Neural cell (in vitro differentiated cells): ENCODE results near the gene PAPLN. TPM values are rescaled to one million over a fixed set of nuclear protein-coding genes. Genes with fewer than 3 reads are reported as not detected.

Experiments
- H2AFZ ChIP-seq: fragments of 200-600, 300-800 bp; sonication (generic), shearing (Covaris generic); 2 replicates; pipeline ENCODE4 v1.6.0; 2014; ENCODE audit warnings: low read depth, mild to moderate bottlenecking, antibody characterized with exemption, low read length, moderate library complexity
- H3F3A ChIP-seq: fragments of 200-600 bp; shearing (Covaris generic); 2 replicates; pipeline ENCODE4 v1.6.1; 2016; ENCODE audit warnings: mild to moderate bottlenecking, moderate library complexity, mixed read lengths, antibody characterized with exemption, low read length; ENCODE audit not compliant: insufficient read depth, poor library complexity, severe bottlenecking
- H3K27ac ChIP-seq: fragments of 200-600, 300-800 bp; sonication (generic), shearing (Covaris generic); 2 replicates; pipeline ENCODE4 v1.5.1; 2014; ENCODE audit warnings: mild to moderate bottlenecking, low read length, moderate library complexity
- H3K27me3 ChIP-seq: fragments of 300-800, 200-600 bp; sonication (generic), shearing (Covaris generic); 2 replicates; pipeline ENCODE4 v1.6.0; 2014; ENCODE audit warnings: mild to moderate bottlenecking, low read depth, low read length, moderate library complexity; ENCODE audit not compliant: insufficient read depth
- H3K36me3 ChIP-seq: fragments of 300-800, 200-600 bp; sonication (generic), shearing (Covaris generic); 2 replicates; pipeline ENCODE4 v1.5.1; 2014; ENCODE audit warnings: mild to moderate bottlenecking, antibody characterized with exemption, low read length, moderate library complexity; ENCODE audit not compliant: insufficient read depth
- H3K4me2 ChIP-seq: fragments of 300-800, 200-600 bp; sonication (generic), shearing (Covaris generic); 2 replicates; pipeline ENCODE4 v1.6.0; 2014; ENCODE audit warnings: mild to moderate bottlenecking, low read length
- H3K4me3 ChIP-seq: fragments of 300-800, 200-600 bp; sonication (generic), shearing (Covaris generic); 2 replicates; pipeline ENCODE4 v1.5.1; 2014; ENCODE audit warnings: mild to moderate bottlenecking, low read length, moderate library complexity
- H3K79me2 ChIP-seq: fragments of 200-600 bp; shearing (Covaris generic); replicated peaks from 2 replicates; pipeline ENCODE4 v1.6.0; 2014; ENCODE audit warnings: mild to moderate bottlenecking, low read length, moderate library complexity; ENCODE audit not compliant: insufficient read depth
- H3K9ac ChIP-seq: fragments of 300-800, 200-600 bp; sonication (generic), shearing (Covaris generic); 2 replicates; pipeline ENCODE4 v1.6.1; 2016; ENCODE audit warnings: mild to moderate bottlenecking, low read length, mixed read lengths
- H3K9me2 ChIP-seq: fragments of 200-600 bp; shearing (Covaris generic); 2 replicates; pipeline ENCODE4 v1.6.1; 2016; ENCODE audit warnings: mild to moderate bottlenecking, low read length, mixed read lengths; ENCODE audit not compliant: insufficient read depth
- H3K9me3 ChIP-seq: fragments of 200-600, 300-800 bp; sonication (generic), shearing (Covaris generic); 2 replicates; pipeline ENCODE4 v1.6.1; 2016; ENCODE audit warnings: mild to moderate bottlenecking, mixed run types, low read length, moderate library complexity, mixed read lengths
- H4K20me1 ChIP-seq: fragments of 200-600 bp; shearing (Covaris generic); 2 replicates; pipeline ENCODE4 v1.6.1; 2016; ENCODE audit warnings: mild to moderate bottlenecking, mixed run types; ENCODE audit not compliant: insufficient read depth
- EP300 ChIP-seq: fragments of 450-650 bp; conservative IDR thresholded peaks from 2 replicates; pipeline ENCODE4 v1.6.1; 2014; ENCODE audit warnings: antibody characterized with exemption, mild to moderate bottlenecking, moderate library complexity; ENCODE audit not compliant: poor library complexity, severe bottlenecking
- EZH2 ChIP-seq: fragments of 200-600, 300-800 bp; shearing (Covaris generic), sonication (generic); IDR thresholded peaks from 2 replicates; pipeline ENCODE4 v1.6.1; 2014; ENCODE audit warnings: antibody characterized with exemption, low read length, borderline replicate concordance, mild to moderate bottlenecking; ENCODE audit not compliant: insufficient read depth, poor library complexity, severe bottlenecking
- MXI1 ChIP-seq: fragments of 450-650 bp; conservative IDR thresholded peaks from 2 replicates; pipeline ENCODE4 v1.6.1; 2014; ENCODE audit warnings: antibody characterized with exemption, mild to moderate bottlenecking; ENCODE audit not compliant: poor library complexity, severe bottlenecking
- POLR2AphosphoS5 ChIP-seq: IDR thresholded peaks from 2 replicates; pipeline ENCODE4 v1.6.1; 2012
- RAD21 ChIP-seq: fragments of 450-650 bp; conservative IDR thresholded peaks from 2 replicates; pipeline ENCODE4 v1.6.1; 2014; ENCODE audit warnings: antibody characterized with exemption, mild to moderate bottlenecking, moderate library complexity
- SMC3 ChIP-seq: fragments of 450-650 bp; conservative IDR thresholded peaks from 2 replicates; pipeline ENCODE4 v1.6.1; 2014; ENCODE audit warnings: antibody characterized with exemption, mild to moderate bottlenecking, moderate library complexity; ENCODE audit not compliant: poor library complexity
- TAF1 ChIP-seq: IDR thresholded peaks from 2 replicates; pipeline ENCODE4 v1.6.1; 2012; ENCODE audit warnings: low read depth
- polyA plus RNA-seq: library from polyadenylated mRNA; depleted of rRNA; stranded (reverse); fragments of >200 nt; gene quantifications from 2 replicates; pipeline ENCODE4 v1.2.3, GENCODE V29; 2014
- TF ChIP-seq, protein P1 (sequence below): IDR thresholded peaks from 2 replicates; pipeline ENCODE4 v1.6.1; 2012; ENCODE audit warnings: borderline replicate concordance
- TF ChIP-seq, protein P2 (sequence below): fragments of 450-650 bp; IDR thresholded peaks from 2 replicates; pipeline ENCODE4 v1.5.1; 2014; ENCODE audit warnings: antibody characterized with exemption, mild to moderate bottlenecking, moderate library complexity; ENCODE audit not compliant: poor library complexity, severe bottlenecking

PAPLN gene
- polyA plus RNA-seq, 1 donor from 2014 or later, result 0.14 TPM

DNA sequence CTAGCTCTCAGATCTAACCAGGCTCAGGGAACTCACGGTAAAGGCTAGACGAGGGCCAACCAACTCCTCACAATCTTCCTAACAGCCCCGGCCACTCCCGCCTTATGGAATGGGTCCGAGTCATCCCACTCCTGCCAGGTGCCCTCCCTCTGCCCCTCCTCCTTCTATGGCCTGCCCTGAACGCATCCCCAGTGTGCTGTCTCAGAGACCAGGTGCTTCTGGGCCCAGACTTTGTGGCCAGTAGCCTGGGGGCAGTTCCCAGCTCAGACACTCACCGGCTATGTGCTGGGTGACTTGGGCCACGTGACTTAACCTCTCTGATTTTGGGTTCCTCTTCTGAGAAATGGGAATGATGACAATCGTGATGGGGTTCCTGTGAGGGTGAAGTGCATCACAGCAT lies 22.5 kb downstream of the PAPLN start:
- Histone ChIP-seq H3F3A (no peaks in the 10 kb centered on the region), H3K79me2 (no peaks in the 10 kb centered on the region), H3K27me3 (no peaks in the 10 kb centered on the region), H3K9me3 (no peaks in the 10 kb centered on the region), H2AFZ (no peak overlapping the region), H3K4me2 (no peak overlapping the region), H3K27ac (no peak overlapping the region), H3K4me3 (no peak overlapping the region), H3K9ac (no peak overlapping the region), H4K20me1 (no peaks in the 10 kb centered on the region), H3K36me3 (no peaks in the 10 kb centered on the region), H3K9me2 (no peaks in the 10 kb centered on the region)
- TF ChIP-seq POLR2AphosphoS5, result no peak
- TF ChIP-seq EP300, result no peak
- TF ChIP-seq EZH2, result no peak
- no peak for TF ChIP-seq RAD21
- TF ChIP-seq TAF1, result no peak
- no peak for TF ChIP-seq MXI1
- TF ChIP-seq, protein P1, sequence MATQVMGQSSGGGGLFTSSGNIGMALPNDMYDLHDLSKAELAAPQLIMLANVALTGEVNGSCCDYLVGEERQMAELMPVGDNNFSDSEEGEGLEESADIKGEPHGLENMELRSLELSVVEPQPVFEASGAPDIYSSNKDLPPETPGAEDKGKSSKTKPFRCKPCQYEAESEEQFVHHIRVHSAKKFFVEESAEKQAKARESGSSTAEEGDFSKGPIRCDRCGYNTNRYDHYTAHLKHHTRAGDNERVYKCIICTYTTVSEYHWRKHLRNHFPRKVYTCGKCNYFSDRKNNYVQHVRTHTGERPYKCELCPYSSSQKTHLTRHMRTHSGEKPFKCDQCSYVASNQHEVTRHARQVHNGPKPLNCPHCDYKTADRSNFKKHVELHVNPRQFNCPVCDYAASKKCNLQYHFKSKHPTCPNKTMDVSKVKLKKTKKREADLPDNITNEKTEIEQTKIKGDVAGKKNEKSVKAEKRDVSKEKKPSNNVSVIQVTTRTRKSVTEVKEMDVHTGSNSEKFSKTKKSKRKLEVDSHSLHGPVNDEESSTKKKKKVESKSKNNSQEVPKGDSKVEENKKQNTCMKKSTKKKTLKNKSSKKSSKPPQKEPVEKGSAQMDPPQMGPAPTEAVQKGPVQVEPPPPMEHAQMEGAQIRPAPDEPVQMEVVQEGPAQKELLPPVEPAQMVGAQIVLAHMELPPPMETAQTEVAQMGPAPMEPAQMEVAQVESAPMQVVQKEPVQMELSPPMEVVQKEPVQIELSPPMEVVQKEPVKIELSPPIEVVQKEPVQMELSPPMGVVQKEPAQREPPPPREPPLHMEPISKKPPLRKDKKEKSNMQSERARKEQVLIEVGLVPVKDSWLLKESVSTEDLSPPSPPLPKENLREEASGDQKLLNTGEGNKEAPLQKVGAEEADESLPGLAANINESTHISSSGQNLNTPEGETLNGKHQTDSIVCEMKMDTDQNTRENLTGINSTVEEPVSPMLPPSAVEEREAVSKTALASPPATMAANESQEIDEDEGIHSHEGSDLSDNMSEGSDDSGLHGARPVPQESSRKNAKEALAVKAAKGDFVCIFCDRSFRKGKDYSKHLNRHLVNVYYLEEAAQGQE, result no peak
- TF ChIP-seq SMC3, result no peak
- TF ChIP-seq, protein P2, sequence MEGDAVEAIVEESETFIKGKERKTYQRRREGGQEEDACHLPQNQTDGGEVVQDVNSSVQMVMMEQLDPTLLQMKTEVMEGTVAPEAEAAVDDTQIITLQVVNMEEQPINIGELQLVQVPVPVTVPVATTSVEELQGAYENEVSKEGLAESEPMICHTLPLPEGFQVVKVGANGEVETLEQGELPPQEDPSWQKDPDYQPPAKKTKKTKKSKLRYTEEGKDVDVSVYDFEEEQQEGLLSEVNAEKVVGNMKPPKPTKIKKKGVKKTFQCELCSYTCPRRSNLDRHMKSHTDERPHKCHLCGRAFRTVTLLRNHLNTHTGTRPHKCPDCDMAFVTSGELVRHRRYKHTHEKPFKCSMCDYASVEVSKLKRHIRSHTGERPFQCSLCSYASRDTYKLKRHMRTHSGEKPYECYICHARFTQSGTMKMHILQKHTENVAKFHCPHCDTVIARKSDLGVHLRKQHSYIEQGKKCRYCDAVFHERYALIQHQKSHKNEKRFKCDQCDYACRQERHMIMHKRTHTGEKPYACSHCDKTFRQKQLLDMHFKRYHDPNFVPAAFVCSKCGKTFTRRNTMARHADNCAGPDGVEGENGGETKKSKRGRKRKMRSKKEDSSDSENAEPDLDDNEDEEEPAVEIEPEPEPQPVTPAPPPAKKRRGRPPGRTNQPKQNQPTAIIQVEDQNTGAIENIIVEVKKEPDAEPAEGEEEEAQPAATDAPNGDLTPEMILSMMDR, result no peak

DNA sequence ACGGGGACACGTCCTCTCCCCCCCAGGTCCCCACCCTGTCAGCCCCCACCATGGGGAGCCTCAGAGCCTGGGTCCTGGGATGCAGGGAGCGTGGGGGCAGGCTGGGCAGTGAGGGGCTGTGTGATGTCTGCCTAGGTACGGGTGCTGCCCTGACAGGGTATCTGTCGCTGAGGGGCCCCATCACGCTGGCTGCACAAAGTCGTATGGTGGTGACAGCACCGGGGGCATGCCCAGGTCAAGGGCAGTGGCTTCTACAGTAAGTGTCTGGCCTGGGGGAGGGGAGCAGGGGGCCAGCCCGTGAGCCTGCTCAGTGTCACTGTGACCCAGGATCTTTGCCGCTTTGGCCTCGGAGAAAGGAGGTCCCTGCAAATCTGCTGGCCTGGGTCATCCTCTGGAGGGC lies 23.3 kb downstream of the PAPLN start:
- no peaks in the 10 kb centered on the region for H3K9me2 ChIP-seq
- no peak overlapping the region for H3K4me2 ChIP-seq
- no peaks in the 10 kb centered on the region for H3K27me3 ChIP-seq
- H3K4me3 ChIP-seq, result no peak overlapping the region
- H4K20me1 ChIP-seq, result no peaks in the 10 kb centered on the region
- no peak for TF ChIP-seq POLR2AphosphoS5
- TF ChIP-seq, protein P2, result no peak
- TF ChIP-seq MXI1, result no peak
- no peak for TF ChIP-seq SMC3
- H3K27ac ChIP-seq, result no peak overlapping the region
- no peaks in the 10 kb centered on the region for H3K36me3 ChIP-seq
- no peaks in the 10 kb centered on the region for H3K79me2 ChIP-seq
- no peak overlapping the region for H2AFZ ChIP-seq
- no peak overlapping the region for H3K9ac ChIP-seq
- H3K9me3 ChIP-seq, result no peaks in the 10 kb centered on the region
- no peaks in the 10 kb centered on the region for H3F3A ChIP-seq
